SKM-1 treated with dmso at 0.1 percent for 144 hours (cell line): ENCODE measurements around the gene ARL4C.

Experiments used
- DNase-seq: peaks from one replicate; lab custom pipeline; 2025; ENCODE audit not compliant: unreplicated experiment; lab: John Stamatoyannopoulos, UW

Gene ARL4C

DNA sequence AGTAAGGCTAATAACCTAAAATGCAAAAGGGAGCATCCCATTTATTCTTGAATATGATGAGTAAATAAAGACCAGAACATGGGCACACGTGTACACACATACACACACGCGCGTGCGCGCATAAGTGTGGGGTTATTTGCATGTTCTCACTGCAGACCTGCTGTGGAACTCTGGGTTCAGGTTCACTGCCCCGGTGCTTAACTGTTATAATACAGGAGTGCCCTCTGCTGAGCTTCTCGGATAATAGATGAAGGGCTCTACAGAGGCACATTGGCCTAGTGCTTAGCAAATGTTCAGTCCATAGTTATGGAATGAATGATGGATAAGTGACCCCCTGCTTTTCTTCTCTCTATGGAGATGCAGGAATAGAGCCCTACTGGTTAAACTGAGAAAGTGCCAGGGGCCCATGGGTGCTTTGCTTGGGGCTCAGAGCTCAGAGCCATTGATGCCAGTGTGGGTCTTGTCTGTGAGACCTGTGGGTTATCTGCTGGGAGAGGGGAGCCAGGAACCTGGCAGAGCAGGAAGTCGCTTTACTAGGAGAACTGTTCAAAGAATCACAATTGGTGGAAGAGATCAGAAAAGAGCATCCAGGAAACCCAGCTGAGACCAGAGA lies 3.6 kb upstream of the ARL4C start:
- no peak for DNase-seq

DNA sequence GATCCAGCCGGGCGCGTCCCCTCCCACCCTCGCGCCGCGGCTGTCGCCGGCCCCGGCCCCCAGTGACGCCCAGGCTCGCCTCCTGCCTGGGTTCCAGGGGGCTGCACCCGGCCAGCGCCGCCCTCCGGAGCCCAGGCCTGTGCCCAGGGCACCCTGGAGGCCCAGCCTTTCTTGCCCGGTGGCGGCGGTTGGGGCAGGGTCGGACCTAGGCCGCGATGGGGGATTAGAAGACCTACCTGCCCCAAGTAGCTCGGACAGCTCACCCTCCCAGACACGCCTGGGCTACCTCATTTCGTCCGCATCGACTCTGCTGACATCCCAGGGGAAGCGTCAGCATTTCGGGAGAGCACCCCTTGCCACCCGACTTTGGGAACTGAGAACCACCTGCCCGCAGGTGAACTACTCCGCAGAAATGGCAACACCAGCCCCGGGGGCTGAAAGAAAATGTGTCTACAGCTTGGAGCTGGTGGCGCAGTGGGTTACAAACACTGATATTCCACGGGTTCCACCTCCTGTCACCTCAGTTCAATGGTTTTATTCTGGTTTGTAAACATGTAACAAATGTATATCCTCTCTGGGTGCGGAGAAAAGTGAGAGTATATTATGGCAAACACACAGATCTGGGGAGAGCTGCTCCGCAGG lies 834 bp upstream of the ARL4C start:
- no peak for DNase-seq

DNA sequence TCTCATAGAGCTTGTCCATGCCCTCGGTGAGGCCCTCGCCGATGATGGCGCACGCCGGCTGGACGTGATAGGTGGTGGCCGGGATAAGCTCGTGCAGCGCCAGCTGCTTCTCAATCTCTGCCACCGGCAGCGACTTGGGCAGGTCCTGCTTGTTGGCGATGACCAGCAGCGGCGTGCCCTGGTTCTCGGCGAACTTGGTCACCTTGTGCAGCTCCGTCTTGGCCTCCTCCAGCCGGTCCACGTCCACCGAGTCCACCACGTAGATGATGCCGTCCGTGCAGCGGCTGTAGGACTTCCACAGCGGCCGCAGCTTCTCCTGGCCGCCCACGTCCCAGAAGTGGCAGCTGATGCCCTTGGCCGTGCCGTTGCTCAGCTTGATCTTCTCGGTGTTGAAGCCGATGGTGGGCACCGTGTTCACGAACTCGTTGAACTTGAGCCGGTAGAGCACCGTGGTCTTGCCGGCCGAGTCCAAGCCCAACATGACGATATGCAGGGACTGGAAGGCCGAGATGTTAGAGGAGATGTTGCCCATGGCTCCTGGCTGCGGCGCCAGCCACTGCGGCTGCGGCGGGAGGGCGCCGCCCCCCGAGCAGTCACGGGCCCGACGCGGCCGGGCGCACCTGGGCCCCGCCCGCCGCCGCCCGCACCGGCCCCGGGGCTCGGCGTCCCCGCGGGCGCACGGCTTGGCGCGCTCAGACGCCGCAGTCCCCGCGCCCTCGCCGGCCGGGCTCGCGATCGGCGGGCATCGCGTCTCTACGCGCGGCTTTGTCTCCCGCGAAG lies 636 bp downstream of the ARL4C start:
- no peak for DNase-seq

DNA sequence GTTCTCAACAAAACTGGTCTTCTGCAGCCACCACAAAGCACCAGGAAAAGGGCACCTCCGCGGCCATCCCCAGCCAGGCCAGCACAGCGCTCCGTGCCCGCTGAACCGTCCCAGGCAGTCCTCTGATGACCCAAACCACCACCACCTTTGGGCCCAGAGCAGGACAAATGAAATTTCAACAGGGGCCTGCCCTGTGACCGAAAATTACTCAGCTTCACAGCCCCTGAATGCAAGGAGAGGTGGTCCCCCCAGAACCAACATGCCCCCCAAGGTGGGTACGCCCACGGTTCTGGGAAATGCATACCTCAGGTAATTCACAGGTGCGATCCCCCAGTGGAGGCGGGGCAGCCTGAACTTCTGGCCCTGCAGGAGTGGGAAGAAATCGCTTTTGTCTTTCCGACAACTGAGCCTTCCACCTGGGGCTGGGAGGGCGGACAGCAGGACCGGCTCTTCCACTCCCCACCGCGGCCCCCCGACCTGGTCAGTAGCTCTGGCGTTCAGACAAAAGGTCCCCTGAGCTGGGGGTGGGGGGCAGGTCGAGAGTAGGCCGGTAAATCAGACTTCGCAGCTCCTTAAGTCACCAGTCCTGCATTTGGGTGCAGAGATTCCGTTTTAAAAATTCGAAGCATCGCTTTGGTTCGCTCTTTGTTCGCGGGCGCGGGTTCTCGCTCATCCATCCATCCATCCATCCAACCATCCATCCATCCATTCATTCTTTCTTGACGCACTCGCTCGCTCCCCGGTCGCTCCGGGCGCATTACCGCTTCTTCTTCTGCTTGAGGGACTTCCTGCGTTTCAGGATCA lies 1.4 kb downstream of the ARL4C start:
- DNase-seq: no peak

DNA sequence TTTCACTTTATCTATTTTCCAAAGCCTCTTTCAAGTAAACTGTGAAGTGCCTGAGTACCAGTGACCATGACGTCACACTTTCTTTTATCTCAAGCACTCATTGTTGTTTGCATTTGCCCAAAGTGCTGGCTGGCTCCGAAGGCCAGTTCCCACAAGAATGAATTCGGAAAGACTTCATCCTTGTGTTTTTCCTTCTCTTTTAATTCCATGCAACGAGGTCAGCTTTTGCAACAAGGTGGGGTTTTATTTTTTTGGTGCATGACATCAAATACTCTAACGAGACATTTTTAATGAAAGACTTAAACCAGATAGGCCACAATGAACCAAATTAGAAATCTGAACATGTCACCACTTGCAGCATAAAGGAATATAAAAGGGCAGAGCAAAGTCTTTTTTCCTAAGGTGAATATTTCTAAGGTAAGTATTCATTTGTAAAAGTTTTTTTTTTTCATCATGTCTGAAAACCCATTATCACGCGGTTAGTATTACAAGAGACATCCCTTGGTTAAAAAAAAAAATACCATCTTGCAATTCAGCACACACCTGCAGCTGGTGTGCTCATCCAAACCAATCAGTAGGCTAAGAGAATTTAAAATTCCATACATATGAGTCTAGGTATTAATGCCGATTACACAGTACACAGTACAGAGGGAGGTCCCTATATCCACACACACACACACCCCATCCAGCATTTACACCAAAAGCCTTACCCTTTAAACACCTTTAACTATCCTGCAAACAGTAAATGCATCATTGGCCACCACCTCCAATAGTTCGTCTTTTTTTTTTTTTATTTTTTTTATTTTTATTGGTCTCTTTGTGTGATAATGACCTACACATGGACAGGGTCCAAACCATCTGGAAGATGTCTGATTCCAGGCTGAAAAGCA lies 2.3 kb downstream of the ARL4C start:
- no peak for DNase-seq

DNA sequence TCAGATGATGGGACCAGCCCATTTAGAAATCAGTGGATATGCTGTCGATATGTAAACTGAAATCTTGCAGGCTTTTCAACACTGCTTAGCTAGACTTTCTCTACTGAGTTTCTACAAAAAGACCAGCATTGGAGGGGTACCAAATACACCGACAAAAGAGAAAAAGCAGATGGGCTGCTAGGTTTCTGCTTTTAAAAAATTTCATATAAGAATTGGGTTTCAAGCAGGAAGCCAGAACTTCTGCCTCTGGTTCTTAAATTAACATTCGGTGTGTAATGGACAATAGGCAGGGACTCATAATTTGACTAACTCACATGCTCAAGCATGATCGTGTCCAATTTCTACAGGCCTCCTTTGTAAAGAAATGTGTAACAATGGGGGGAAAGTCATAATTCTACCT lies 3.1 kb downstream of the ARL4C start:
- no peak for DNase-seq

DNA sequence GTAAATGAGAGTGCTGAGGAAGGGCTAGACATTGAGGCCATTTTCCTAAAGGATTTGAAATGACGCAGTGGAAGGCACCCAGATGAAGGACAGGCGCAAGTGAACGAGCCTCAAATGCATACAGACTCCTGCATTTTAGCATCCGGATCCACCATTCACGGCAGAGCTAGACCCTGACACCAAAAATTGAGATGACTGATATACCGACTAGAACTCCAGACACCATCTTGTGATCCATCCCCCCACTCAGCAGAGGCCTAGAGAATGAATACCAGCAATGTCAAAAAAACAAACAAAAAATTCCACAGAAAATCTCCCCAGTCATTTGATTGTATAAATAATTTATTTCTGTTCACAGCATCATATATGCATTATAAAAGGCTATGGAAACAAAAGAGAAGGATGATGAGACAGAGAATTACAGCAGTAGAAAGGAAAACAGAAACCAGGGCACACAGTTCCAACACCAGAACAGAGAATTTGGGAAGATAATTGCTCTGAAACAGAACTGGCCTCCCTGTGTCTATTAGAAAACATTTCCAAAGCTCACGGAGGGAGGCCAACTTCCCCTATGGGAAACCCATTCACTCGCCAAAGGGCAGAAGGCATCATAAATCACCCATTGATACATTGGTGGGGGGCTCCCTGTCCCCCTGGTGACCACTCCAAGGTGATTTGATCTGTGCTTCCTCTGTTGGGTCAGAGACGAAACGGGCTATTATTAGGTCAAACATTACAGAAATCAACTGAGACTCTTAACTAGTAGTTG lies 4.0 kb downstream of the ARL4C start:
- no peak for DNase-seq

DNA sequence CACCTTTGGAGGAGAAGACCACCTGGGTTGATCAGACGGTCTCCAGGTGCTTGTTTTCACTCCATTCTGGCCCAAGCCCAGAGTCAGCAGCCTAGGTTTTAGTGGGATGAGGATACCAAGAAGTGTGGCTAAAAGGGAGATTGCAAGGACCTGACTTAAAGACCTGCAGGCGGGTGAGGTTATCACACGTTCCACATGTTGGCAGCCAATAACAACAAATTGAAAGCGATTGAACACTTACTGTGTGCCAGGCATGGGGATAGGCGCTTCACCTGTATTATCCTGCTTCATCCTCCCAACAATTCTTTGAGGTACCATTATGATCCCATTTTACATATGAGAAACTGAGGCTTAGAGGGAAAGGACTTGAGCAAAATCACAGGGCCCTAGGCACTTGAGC lies 5.0 kb downstream of the ARL4C start:
- DNase-seq: no peak

DNA sequence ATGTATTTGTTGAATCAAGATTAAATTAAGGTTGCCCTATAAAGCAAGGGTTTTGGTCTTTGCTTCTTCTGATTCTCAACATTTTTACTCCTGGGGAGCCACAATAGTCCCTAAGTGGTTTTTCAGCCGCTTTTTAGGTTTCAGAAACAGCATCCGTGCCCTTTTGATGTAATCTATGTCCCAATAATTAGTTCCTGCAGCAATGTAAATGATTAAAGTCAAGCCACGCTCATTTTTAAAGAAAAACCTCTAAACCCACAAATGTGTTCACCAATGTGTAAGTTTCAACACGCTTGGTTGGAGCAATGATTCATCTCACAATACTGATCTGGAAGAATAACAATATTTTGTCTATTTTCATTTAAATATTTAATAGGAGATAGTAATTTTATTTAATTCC lies 5.6 kb downstream of the ARL4C start:
- no peak for DNase-seq

DNA sequence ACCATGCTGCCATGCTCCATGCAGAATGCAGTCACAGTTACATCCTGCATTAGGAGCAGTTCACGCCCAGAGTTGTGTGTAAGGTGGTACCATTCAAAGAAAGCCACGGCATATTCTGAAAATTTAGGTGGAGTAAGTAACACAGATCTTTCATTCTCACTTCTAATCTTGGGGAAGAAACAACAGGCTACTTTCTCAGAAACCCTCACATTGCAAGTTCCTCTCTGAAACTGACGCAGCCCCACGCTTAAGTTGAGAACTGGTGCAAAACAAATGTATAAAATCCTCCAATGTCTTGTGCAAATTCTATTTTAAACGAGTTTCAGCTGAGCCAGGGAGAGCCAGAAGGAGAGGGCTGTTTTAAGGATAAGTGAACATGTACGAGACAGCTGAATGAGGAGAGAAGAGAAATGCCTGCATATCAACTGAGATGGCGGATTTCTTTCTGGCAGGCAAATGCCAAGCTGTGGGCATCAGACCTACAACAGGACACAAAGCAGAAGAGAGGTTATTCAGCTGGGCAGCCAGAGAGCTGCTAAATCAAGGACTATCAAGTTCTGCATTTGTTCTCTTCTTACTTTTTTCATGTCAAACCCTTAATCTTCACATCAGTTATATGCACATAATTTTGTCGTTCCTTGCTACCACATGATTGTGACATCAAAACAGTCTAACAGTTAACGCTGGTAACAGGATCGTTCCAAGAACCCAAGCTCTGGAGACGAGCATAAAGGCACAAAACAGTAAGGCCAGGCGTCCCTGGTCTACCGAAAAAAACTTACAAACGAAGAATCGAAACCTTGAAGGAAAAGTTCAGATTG lies 6.4 kb downstream of the ARL4C start:
- no peak for DNase-seq

DNA sequence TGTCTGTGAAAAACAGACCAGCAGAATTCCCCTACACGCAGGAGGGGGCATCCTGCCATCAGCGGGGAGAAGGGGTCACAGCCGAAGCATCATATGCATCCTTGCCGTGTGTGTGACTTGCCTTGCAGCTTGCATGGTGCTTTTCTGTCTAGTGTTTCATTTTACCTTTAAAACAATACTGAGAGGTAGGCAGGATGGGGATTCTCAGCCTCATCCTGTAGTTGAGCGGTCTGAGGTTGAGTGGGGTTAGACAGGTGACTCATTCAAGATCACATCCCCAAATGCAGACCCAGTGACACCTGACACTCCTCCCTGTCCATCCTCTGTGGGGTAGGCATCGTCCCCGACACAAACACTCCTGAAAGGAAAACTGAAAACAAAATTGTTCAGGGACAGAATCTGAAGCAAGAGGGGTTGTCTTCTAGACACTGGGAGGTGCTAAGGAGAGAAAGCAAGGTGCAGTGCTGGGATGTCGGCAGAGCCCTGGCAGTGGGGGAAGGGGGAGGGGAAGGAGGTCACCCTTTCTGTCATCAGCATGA lies 7.9 kb downstream of the ARL4C start:
- no peak for DNase-seq

DNA sequence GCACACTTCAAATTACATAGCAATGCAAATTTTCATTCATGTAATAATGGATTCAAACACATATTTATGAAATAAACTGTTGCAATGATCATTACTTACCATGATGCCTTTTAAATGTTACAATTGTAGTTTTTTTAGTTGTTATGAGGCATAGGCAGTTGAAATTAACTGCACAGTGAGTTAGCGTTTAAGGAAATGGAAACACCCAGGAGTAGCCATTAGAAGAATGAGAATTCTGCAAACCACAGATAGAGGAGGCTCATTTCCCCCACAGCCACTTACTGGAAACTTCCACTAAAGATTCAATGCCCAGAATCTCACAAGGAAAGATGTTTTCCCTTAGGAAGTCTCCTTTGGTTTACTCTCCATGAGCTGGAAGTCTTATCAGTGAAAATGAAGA lies 8.4 kb downstream of the ARL4C start:
- no peak for DNase-seq

DNA sequence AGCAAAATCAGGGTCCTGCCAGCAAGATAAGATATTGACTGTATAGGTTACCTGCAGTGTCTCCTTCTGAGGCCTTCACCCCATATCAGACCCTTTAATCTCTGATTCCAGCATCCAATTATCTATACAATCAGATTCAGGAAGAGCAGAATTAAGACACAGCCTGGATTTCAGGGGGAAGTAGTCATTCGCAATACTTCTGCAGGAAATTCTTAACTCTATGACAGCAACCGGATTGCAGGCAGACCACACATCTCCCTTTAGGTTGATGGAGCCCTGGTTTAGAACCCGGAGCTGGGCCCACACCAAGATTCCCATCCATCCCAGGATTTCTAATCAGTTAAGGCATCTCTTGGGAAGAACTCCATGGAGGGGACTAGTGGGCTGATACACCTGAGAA lies 9.5 kb downstream of the ARL4C start:
- DNase-seq: no peak

DNA sequence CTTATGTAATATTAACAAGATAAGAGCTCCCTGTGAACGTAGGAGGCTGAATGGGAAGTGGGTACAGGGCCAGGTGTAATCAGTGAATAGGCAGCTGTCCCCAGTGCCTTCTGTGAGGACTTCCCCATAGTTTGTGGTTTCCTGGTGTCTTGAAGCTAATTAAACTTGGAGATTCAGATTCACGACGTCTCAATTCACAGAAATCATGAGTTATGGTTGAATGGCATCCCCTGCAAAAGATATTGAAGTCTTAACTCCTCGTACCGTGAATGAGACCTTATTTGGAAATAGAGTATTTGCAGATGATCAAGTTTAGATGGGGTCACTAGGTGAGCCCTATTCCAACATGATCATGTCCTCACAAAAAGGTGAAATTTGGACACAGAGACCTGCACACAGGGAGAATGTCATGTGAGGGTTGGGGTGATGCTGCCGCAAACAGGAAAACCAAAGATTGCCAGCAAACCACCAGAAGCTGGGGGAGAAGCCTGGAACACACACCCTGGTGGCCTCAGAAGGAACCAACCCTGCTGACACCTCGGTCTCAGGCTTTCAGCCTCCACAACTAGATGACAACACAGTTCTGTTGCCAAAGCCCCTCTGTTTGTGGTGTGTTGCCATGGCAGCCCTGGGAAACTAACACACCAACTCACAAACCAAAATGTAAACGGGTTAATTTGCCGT lies 13.2 kb downstream of the ARL4C start:
- no peak for DNase-seq

DNA sequence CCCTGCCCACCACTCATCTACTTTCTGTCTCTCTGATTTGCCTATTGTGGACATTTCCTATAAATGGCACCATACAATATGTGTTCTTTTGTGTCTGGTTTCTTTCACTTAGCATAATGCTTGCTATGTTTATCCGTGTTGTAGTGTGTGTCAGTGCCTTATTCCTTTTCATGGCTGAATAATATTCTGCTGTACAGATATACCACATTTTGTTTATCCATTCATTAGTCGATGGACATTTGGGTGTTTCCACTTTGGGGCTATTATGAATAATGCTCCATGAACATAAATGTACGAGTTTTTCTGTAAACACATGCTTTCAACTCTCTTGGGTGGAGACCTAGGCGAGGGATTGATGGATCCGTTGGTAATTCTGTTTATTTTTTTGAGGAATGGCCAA lies 15.6 kb downstream of the ARL4C start:
- no peak for DNase-seq

DNA sequence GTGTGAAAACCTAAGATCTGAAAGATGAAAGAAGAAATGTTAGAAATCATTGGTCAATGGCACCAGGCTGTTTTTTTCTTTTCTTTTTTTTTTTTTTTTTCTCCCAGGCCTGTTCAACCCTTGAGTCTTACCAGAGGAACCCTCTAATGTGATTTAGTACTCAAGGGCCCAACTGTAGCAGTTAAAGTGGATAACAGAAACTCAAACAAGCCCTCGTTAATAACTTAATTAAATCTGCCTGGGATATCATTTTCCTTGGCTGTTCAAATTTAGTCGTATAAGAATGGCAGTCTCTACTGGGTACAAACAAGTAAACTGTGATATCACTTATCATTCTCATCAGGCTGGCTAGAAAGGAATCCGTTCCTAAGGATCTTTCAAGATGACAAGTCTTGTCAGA lies 16.5 kb downstream of the ARL4C start:
- no peak for DNase-seq

DNA sequence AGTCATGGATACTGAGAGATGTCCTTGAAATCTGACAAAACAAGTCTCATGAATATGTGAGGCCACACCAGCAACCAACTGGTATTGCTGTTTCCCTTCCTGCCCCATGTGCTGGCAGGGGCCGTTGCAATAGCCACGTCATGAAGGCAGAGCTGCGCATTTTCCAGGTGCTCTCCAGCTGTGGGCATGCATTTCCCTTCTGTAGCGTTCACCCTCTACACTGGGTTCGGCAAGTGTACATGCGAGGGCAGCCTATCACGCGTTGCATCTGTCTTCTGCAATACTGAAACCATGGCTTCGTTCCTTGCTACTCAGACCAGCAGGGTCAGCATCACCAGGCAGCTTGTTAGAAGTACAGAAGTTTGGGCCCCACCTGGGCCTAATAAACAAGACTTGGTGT lies 17.4 kb downstream of the ARL4C start:
- DNase-seq: no peak

DNA sequence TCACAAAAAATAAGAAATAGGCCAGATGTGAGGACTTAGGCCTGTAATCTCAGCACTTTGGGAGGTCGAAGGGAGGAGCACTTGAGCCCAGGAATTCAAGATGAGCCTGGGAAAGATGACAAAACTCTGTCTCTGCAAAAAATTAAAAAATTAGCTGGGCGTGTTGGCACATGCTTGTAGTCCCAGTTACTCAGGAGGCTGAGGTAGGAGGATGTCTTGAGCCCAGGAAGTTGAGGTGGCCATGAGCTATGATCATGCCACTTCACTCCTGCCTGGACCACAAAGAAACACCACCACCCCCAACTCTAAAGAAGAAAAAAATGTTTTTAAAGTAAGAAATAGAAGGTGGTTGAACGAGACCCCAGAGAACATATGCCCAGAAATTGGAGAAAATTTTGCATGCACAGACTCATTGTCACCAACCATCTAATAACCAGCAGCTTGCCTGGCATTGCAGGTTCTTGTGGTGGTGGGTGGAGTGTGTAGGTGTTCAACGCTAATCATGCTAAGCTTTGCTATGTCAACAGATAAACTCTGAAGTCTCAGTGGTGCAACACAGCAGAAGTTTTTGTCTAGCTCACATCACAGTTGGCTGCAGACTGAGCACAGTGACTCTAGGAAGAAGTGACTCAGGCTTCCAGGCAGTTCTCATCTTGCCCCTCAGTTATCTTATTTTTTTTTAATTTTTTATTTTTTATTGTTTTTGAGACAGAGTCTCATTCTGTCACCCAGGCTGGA lies 18.6 kb downstream of the ARL4C start:
- no peak for DNase-seq
